Mononuclear cell (primary cell): ENCODE data around the gene FOXK1. TPM values are rescaled to one million over a fixed set of nuclear protein-coding genes. Genes with fewer than 3 reads are reported as not detected.

Source experiments
- H3K27me3 ChIP-seq: 2 replicates; pipeline ENCODE4 v1.6.0; 2011; ENCODE audit warnings: low read length, control low read depth; ENCODE audit not compliant: insufficient read depth
- H3K4me1 ChIP-seq: 2 replicates; pipeline ENCODE4 v1.5.1; 2011; ENCODE audit warnings: mild to moderate bottlenecking, low read length, control low read depth; ENCODE audit not compliant: insufficient read depth
- H3K4me3 ChIP-seq: 2 replicates; pipeline ENCODE4 v1.5.1; 2011; ENCODE audit warnings: mild to moderate bottlenecking, low read length, moderate library complexity
- H3K9me3 ChIP-seq: 2 replicates; pipeline ENCODE4 v1.5.1; 2011; ENCODE audit warnings: low read depth, mild to moderate bottlenecking, control low read depth, low read length
- total RNA-seq: library from RNA; depleted of rRNA; stranded (reverse); fragments of >200 nt; gene quantifications from one replicate; pipeline ENCODE4 v1.2.3, GENCODE V29; 2012

Gene FOXK1
- total RNA-seq, 1 donor, result 41.5 TPM

DNA sequence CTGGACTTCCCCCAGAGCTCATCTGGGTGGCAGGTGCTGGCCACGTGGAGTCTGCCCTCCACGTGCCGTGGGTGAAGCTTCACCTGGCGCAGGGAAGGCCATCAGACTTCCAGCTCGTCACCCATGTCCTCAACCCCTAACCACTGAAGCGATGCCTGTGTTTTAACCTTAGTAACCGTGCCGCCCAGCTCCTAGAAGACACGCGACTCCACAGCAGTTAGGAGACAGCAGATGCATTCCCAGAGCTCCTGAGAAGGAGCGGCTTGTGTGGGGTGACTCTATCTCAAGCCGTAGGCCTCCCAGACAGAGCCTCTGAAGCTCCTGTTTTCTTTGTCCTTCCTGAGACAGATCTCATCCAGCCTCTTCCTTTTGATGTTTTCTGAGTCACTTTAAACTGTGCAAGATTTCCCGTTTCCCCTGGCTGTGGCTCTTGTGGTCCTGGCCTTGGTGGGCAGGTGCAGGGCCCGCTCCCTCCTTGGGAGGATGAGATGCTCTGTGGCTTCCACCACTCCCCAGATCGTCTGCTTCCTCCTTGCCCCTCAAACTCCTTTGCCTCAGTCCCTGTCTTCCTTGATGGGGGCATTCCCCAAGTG is 51.9 kb downstream of the FOXK1 start:
- H3K27me3 ChIP-seq, result no peaks in the 10 kb centered on the region
- no peak overlapping the region for H3K4me3 ChIP-seq
- H3K4me1 ChIP-seq, result peaks cover 42% of the 10 kb centered on the region

GRCh38 chr7:4734587-4735345 is 52.7 kb downstream of the FOXK1 start:
- Histone ChIP-seq H3K4me3 (no peak overlapping the region), H3K9me3 (no peaks in the 10 kb centered on the region), H3K4me1 (peaks cover 49% of the 10 kb centered on the region), H3K27me3 (no peaks in the 10 kb centered on the region)

More for the DNA sequence above, 51.9 kb downstream of the FOXK1 start:
- H3K9me3 ChIP-seq, result no peaks in the 10 kb centered on the region

- Histone ChIP-seq H3K27me3 (no peaks in the 10 kb centered on the region), H3K4me1 (peaks cover 43% of the 10 kb centered on the region), H3K9me3 (no peaks in the 10 kb centered on the region), H3K4me3 (no peak overlapping the region)
Observed at GRCh38 chr7:4737300-4737699, 55.2 kb downstream of the FOXK1 start.

DNA sequence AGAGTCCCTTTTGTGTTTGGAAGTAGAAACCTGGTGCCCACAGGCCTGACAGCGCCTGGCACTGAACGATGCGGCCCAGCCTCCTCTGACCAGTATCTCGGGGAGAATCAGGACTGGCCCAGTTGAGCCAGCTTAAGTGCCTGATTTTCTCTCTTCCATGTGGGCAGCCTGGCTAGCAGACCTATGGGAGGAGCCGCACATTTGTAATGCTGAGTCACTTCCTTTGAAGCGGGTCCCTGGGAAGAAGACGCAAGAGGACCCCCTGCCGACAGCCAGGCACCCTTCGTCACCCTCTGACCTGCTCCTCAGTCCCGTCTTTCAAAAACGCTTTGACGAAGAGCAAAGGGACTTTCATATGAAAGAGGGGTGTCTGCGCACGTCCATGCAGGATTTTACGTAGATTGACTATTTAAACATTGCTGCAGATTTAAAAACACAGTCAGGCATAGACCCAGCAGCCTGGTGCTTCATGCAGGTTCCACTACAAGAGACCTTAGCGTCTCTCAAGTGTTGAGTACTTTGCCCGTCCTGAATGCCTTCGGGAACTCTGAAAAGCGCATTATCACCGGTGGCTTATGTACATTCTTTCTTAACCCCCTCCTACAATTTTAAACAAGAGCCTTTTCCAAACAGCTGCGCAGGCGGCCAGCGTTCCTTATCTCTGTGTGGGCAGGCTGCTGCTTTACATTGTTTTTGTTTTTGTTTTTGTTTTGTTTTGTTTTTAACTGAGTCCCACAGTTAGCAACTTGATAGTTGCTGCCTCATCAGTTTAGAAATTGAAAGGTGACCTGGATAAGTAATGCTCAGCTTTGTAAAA is 56.8 kb downstream of the FOXK1 start:
- Histone ChIP-seq H3K9me3 (no peaks in the 10 kb centered on the region), H3K27me3 (no peaks in the 10 kb centered on the region), H3K4me1 (peaks cover 38% of the 10 kb centered on the region), H3K4me3 (no peak overlapping the region)

DNA sequence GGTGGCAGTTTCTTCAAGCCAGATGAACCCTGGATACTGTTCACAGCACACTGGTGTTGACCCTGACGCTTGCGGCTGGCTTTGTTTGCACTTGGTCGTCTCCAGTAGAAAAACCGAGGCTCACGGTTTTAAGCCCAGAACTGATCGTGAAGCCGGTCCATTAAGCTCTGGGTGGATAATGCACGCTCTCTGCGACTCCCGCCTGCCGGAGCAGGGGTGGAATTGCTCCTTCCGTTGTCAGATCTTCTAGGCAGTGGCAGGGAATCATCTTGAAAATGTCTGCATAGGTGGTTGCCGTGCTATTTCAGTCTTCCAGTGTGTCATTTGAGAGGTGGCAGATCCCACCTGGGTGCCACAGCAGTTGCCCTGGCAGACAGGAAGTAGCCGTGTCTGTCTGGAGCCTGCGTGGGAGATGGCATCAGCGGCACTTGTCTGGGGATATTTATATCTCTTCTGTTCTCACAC is 57.5 kb downstream of the FOXK1 start:
- Histone ChIP-seq H3K9me3 (no peaks in the 10 kb centered on the region), H3K4me1 (peaks cover 40% of the 10 kb centered on the region), H3K4me3 (no peak overlapping the region), H3K27me3 (no peaks in the 10 kb centered on the region)

GRCh38 chr7:4740796-4741195 is 58.7 kb downstream of the FOXK1 start:
- Histone ChIP-seq H3K9me3 (no peaks in the 10 kb centered on the region), H3K4me3 (no peak overlapping the region), H3K27me3 (no peaks in the 10 kb centered on the region), H3K4me1 (peaks cover 52% of the 10 kb centered on the region)

DNA sequence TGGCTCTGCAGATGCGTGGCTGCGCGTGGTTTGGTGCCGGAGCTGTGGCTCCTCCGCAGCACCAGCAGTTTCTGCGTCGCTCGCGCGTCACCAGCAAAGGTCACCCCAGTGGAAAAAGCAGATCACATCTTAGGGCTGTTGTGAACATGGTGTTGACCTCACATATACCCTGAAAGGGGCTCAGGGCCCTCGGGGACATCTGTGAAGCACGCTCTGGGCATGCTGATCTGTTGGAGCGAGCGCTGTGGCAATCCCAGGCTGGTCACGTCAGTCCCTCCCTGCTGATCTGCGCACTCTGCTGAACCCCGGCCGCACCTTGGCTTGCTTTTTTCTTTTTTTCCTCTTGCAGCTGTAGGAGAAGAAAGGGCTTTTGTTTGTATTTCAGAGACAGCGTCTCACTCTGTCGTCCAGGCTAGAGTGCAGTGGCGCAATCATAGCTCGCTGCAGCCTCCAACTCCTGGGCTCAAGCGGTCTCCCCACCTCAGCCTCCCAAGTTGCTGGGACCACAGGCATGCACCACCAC is 60.0 kb downstream of the FOXK1 start:
- Histone ChIP-seq H3K27me3 (no peaks in the 10 kb centered on the region), H3K9me3 (no peaks in the 10 kb centered on the region), H3K4me1 (peaks cover 65% of the 10 kb centered on the region), H3K4me3 (no peak overlapping the region)

DNA sequence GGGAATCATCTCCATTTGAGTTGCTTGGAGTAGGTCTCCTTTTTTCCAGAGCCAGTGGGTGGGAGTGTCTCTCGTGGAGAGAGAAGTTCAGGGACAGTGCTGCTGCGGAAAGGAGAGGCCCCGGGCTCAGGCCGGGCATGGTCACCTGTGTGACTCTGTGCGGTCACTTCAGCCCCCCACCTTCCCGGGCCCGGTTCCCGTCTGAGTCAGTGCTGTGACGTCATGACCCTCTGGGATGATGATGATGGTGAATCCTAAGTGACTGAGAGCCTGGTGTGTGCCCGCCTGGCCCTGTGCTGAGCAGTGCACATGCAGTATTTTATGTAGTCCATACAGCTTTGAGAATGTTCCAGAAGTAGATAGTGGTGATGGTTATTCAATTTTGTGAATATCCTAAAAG is 60.8 kb downstream of the FOXK1 start:
- no peaks in the 10 kb centered on the region for H3K27me3 ChIP-seq
- H3K9me3 ChIP-seq, result no peaks in the 10 kb centered on the region
- H3K4me3 ChIP-seq, result no peak overlapping the region
- H3K4me1 ChIP-seq, result peaks cover 66% of the 10 kb centered on the region

DNA sequence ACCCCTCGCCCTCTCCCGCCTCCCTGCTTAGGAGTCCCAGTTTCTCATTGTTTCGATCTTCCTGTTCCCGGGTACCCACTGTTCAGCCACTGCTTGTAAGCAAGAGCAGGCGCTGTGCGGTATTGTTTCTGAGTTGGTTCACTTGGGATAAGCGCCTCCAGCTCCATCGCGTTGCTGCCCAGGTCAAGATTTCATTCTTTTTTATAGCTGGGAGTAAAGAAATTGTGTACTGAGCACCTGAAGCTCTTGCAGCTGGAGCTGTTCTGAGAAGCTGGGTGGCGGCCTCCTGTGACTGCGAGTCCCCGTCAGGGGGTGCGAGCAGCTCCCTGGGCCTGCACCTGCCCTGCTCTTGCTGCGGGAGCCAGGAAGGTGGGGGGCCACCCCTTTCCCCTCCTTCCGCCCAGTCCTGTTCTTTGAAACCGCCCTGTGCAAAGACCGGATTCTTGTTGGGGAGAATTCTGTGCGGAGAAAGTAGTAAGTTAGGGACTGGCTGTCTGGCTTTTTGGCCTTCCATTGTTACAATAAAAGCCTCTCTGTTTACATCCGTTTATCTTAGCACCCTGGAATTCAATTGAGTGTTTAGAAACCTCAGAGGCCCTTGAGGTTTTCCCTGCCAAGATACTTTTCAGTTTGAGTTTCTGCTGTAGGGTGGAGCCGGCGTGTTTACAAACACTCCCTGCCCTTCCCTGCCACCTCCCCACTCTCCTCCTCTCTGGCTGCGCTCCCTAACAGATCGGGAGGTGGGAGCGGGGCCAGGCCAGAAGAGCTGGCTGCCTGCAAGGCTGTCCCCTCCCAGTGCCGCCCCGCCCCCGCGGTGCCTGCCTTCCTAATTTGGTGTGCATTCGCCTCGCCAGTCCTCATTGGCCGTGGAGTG is 62.5 kb downstream of the FOXK1 start:
- Histone ChIP-seq H3K27me3 (no peaks in the 10 kb centered on the region), H3K4me1 (peaks cover 57% of the 10 kb centered on the region), H3K4me3 (peak overlapping the region; percentile 34), H3K9me3 (no peaks in the 10 kb centered on the region)

- Histone ChIP-seq H3K27me3 (no peaks in the 10 kb centered on the region), H3K4me3 (peak overlapping the region; percentile 34), H3K9me3 (no peaks in the 10 kb centered on the region), H3K4me1 (peaks cover 53% of the 10 kb centered on the region)
Observed at GRCh38 chr7:4745265-4745919, 63.3 kb downstream of the FOXK1 start.

DNA sequence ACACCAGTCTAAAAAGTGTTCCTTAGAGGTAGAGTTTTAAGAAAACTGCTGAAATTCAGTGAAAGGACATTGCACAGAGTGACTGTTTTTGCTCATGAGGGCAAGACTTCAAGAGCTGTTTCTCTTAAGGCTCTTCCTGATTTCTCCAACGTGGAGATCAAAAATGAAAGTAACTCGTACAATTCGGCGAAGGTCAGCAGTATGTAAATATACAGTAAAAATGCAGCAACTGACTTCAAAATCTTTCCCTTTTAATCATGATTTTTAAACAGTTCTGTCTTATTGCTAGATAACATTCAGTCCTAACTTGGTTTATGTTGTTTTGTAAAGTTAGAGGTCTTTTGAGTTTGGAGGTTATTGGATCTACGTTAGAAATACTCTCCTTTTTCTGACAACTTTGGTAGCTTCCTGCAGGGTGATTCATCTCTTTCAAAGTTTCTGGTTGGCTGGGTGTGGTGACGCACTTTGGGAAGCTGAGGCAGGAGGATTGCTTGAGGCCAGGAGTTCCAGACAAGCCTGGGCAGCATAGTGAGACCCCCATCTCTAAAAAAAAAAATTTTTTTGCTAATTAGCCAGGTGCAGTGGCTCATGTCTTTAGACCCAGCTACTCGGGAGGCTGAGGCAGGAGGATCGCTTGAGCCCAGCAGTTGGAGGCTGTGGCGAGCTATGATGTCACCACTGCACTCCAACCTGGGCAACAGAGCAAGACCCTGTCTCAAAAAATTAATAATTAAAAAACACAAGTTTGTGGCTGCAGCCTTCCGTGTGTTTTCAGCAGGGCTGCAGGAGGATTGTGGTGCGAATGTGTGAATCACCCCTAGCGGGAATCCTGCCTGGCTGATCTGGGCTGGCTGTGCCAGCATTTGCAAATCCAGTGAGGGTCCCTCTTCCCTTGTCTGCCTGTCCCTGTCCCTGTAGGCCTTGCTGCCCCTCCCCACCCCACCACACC is 64.2 kb downstream of the FOXK1 start:
- Histone ChIP-seq H3K4me3 (peak overlapping the region; percentile 34), H3K27me3 (no peaks in the 10 kb centered on the region), H3K4me1 (peaks cover 53% of the 10 kb centered on the region), H3K9me3 (no peaks in the 10 kb centered on the region)

GRCh38 chr7:4747013-4747412 is 64.9 kb downstream of the FOXK1 start:
- Histone ChIP-seq H3K27me3 (no peaks in the 10 kb centered on the region), H3K4me1 (peaks cover 53% of the 10 kb centered on the region), H3K9me3 (no peaks in the 10 kb centered on the region), H3K4me3 (no peak overlapping the region)

- Histone ChIP-seq H3K27me3 (no peaks in the 10 kb centered on the region), H3K9me3 (no peaks in the 10 kb centered on the region), H3K4me1 (peaks cover 53% of the 10 kb centered on the region), H3K4me3 (no peak overlapping the region)
Observed at GRCh38 chr7:4747746-4748145, 65.7 kb downstream of the FOXK1 start.
